T1000 (cell line): ENCODE results near the gene ZFYVE9.
"Not testable (repeated sequence)": the region's sequence is repeated elsewhere in the genome, so short reads cannot be mapped to it uniquely, and the experiment has no call there.

Experiments used
- DNase-seq: peaks from one replicate; lab custom pipeline; 2025; ENCODE audit warnings: mixed read lengths; lab: John Stamatoyannopoulos, UW

The ZFYVE9 gene

DNA sequence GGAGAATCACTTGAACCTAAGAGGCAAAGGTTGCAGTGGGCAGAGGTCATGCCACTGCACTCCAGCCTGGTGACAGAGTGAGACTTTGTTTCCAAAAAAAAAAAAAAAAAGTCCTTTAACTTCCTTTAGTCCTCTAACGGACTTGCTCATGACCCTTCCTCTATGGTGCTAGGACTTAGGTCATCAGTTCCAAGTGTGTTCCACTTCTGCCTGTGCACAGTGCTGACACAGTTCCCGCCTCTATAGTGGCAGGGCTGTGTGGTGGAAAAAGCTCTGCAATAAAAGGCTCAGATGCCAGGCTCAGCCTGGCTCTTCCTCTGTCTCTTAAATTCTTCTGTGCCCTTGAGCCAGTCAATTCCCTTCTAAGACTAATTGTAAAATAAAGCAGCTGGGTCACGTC, 202.1 kb downstream of the ZFYVE9 start:
- DNase-seq = no peak

GRCh38 chr1:52345252-52345651, 203.4 kb downstream of the ZFYVE9 start:
- DNase-seq = no peak

GRCh38 chr1:52346653-52347052, 204.8 kb downstream of the ZFYVE9 start:
- no peak for DNase-seq

- DNase-seq = no peak
Measured at GRCh38 chr1:52348704-52349300, 206.9 kb downstream of the ZFYVE9 start.

- no peak for DNase-seq
Measured at GRCh38 chr1:52352690-52353089, 210.8 kb downstream of the ZFYVE9 start.

- no peak for DNase-seq
Measured at GRCh38 chr1:52355436-52355835, 213.5 kb downstream of the ZFYVE9 start.

- DNase-seq = no peak
Measured at GRCh38 chr1:52355847-52356505, 214.1 kb downstream of the ZFYVE9 start.

DNA sequence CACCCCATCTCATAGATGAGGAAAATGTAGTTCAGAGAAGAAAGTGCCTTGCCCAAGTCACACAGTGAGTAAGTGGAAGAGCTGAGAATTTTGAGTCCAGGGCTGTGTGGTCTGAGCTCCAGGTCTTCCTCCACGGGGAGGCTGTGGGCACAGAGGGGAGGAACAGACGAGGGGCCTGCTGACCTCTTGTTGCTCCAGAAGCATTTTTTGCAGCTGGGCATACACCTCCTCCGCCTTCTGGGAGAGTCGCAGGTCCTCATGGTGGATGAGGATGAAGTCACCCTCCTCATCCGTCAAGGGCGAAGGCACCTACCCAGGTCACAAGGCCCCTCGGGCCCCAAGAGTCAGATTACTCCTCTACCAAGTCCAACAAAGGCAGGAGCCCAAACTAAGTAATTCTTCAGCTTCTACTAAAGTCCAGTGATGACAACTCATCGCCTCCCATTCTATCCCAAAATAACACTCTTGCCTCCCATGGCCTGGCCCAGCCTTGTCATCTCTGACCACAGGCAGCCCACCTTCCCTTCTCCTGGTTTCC, 215.0 kb downstream of the ZFYVE9 start:
- no peak for DNase-seq

DNA sequence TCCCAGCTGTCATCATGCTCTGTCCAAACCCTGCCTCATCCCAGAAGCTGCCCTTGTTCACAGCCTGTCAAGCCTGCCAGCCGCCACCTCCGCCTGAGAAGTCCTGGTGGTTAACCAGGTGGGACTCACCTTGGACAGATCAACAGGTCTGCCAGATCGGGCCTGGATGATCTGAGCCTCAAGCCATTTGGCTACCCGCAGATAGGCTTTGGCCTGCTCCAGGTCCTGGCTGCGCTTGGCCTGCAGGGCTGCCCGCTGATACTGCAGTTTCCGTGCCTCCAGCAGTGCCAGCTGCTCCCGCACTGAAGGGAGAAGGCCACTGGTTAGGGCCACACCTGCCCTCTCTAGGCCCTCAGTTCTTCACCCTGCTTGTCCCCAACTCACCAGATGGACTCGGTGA, 215.5 kb downstream of the ZFYVE9 start:
- DNase-seq = no peak

DNA sequence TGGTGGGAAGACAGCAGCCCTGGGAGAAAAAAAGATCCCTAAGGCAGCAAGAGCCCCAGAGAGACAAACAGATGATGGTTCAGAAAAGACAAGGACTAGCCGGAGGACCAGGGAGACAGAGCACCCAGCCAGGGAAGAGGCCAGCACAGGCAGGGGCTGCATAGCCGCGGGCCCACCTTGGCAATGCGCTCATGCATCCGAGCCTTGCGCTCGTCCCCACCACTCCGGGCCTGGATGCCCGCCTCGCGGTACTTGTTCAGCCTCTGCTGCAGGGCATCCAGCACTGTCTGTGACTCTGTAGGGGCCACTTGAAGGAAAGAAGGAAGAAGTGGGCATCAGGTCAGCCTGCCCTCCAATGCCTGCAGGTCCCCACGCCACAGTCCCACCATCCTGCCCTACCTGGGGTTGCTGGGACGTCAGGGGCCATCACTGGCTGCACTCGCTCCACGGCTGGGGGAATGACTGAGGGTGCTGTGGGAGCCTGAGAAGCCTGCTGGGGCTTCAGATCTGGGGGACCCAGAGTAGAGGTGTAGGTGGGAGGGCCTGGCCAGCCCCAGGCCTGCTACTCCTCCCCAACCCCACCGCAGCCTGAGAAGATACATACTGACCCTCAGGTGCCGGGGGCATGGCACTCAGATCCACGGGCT, 217.1 kb downstream of the ZFYVE9 start:
- DNase-seq = no peak

GRCh38 chr1:52359676-52360594, 218.0 kb downstream of the ZFYVE9 start:
- no peak for DNase-seq

DNA sequence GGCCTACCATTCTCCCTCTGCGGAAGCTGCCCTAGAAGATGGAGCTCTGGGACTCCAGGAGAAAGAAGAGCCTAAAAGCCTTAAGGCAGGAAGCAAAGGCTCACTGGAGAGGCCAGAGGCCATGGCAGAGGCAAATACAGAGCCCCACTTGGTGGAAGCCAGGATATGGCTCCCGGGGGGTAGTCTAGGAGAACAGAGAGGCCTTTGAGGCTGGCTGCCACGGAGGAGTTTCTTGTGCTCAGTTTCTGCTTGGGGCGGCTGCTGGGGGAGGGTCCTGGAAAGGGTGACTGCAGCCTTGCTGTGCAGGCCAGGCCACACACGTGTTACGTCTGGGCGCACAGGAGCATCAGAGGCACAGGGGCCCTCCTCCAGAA, 218.7 kb downstream of the ZFYVE9 start:
- no peak for DNase-seq

DNA sequence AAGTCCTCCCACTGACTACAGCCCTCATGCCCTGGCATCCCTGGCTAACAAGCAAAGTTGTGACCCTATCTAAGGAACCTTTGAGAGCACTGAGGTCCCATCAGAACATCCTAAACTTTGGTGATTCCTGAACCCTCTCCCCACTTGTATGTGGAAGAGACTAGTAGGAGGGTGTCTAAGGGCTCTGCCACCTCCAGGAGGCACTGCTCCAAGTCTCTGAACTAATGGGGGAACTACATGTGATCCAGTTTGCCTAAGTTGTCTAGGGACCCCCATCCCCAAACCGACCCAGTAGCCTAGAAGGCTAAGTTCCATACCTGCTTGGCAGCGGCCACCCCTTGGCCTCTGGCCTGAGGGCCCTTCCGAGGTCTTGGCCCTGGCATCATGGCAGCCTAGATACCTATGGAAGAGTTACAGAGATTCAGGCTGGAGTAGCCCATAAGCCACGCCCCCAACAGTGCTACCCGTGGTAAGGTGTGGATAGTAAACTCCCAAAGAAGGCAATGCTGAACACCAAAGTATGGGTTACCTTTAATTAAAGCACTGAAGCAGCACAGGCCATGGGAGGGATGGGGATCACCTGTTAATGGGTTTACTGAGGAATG, 222.4 kb downstream of the ZFYVE9 start:
- DNase-seq = no peak

- peak; percentile 53 for DNase-seq
Measured at GRCh38 chr1:52365071-52365745, 223.3 kb downstream of the ZFYVE9 start.

DNA sequence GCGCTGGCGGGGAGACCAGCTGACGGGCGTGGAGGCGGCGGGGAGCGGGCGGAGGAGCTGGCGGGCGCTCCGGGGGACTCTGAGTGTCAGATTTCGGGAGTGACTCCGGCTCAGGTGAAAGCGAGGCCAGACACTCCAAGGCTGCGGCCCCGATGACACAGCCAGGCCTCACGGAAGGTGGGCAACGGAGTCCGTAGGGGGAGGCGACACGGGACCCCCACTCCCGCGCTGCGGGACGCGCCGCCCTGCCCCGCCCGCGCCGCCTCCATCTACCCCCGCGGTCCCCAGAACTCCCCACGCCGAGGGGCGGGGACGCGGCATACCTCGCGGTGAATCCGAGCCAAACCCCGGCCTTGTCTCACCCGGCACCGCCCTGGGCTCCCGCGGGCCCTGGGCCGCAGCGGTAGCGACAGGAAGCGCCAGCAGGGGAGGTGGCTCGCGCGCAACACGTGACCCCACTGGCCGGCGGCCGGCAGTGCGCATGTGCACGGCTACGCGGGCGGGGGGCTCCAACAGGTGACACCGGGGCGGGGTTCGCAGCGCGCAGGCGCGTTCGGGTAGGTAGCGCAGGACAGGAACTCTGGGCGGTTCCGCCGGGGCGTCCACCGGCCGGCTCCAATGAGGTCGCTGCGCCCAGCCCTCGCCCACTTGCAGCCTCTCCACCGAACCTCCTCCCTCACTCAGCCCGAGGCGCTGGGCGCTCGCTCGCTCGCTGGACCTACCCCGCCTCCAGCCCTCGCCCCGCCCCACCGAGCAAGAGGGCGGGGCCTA, 224.0 kb downstream of the ZFYVE9 start, which contains the start of gene CC2D1B:
CC2D1B (minus strand) TSS at position 460 of the 771 bp plus-strand sequence. CDS start 1,585 bp downstream, outside the sequence.
- DNase-seq = peak; percentile 99

DNA sequence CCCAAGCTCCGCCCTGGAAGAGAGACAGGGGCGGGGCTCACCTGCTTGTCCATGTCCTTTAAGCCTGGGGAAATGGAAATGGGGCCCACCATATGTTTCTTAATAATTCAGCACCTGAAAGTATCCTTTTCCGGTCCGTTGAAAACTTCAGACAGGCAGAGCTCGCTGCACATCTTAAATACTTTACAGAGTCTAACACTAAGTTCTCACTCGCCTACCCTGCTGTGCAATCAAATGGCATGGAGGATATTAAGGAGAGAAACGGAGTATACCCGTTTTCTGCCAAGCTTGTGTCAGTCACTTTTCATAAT, 224.6 kb downstream of the ZFYVE9 start:
- no peak for DNase-seq

DNA sequence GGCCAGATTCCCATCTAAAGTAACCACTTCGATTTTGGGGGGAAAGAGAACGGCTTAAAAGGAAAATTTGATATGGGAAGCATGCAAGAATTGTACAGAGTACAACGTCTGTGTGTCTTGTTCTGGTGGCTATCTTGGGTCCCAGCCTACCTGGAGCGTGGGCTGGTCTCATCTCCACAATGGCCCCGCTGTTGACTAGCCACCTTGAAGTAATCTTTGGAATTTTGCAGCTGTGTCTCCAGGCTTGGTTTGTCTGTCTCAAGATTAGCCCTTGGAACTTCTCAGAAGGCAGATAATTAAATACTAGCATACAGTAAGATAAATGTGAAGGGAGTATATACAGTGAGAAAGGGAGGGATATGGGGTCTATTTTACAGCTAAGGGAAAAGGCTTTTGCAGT, 225.4 kb downstream of the ZFYVE9 start:
- DNase-seq = no peak

- DNase-seq = peak; percentile 6
Measured at GRCh38 chr1:52368383-52369172, 226.7 kb downstream of the ZFYVE9 start.

- not testable (repeated sequence) for DNase-seq
Measured at GRCh38 chr1:52369851-52370250, 228.0 kb downstream of the ZFYVE9 start.

DNA sequence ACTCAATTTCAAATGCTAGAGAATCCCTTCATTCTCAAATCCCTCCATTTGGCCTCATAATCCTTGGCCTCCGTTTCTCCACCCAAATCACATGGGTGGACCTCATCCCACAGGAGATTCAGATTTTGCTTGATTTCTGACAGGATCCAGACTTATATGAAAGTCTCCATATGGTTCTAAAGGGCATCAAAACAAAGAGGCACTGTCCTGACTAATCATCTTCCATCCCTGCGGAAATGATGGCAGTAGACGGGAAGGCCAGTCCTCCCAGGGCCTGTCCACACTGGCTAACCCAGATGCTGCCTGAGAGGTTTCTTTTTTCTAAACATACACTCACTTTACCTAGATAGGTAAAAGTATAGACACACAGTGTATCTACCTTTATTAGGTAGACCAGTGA, 243.5 kb downstream of the ZFYVE9 start:
- no peak for DNase-seq
